Neural progenitor cell (in vitro differentiated cells): Measurements from ENCODE around the gene ANXA11.
"Not testable (repeated sequence)": the region's sequence is repeated elsewhere in the genome, so short reads cannot be mapped to it uniquely, and the experiment has no call there.

Source experiments
- EZH2 ChIP-seq: fragments of 200-600 bp; sonication (generic); IDR thresholded peaks from 2 replicates; pipeline ENCODE4 v1.6.1; 2017; ENCODE audit warnings: antibody characterized with exemption, mild to moderate bottlenecking, moderate library complexity
- EZH2phosphoT487 ChIP-seq: fragments of 200-600 bp; sonication (generic); IDR thresholded peaks from 2 replicates; pipeline ENCODE4 v1.6.1; 2017; ENCODE audit warnings: antibody characterized with exemption
- TF ChIP-seq, protein P1 (sequence below): fragments of 200-600 bp; sonication (generic); IDR thresholded peaks from 2 replicates; pipeline ENCODE4 v1.5.1; 2017; ENCODE audit warnings: antibody characterized with exemption, mild to moderate bottlenecking

DNA sequence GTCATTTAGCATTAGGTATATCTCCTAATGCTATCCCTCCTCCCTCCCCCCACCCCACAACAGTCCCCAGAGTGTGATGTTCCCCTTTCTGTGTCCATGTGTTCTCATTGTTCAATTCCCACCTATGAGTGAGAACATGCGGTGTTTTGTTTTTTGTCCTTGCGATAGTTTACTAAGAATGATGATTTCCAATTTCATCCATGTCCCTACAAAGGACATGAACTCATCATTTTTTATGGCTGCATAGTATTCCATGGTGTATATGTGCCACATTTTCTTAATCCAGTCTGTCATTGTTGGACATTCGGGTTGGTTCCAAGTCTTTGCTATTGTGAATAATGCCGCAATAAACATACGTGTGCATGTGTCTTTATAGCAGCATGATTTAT lies 17.7 kb upstream of the ANXA11 start:
- TF ChIP-seq, protein P1, sequence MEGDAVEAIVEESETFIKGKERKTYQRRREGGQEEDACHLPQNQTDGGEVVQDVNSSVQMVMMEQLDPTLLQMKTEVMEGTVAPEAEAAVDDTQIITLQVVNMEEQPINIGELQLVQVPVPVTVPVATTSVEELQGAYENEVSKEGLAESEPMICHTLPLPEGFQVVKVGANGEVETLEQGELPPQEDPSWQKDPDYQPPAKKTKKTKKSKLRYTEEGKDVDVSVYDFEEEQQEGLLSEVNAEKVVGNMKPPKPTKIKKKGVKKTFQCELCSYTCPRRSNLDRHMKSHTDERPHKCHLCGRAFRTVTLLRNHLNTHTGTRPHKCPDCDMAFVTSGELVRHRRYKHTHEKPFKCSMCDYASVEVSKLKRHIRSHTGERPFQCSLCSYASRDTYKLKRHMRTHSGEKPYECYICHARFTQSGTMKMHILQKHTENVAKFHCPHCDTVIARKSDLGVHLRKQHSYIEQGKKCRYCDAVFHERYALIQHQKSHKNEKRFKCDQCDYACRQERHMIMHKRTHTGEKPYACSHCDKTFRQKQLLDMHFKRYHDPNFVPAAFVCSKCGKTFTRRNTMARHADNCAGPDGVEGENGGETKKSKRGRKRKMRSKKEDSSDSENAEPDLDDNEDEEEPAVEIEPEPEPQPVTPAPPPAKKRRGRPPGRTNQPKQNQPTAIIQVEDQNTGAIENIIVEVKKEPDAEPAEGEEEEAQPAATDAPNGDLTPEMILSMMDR = not testable (repeated sequence)
- not testable (repeated sequence) for TF ChIP-seq EZH2phosphoT487, EZH2
